Measurements from ENCODE around the gene CCDC138.

Gene CCDC138

DNA sequence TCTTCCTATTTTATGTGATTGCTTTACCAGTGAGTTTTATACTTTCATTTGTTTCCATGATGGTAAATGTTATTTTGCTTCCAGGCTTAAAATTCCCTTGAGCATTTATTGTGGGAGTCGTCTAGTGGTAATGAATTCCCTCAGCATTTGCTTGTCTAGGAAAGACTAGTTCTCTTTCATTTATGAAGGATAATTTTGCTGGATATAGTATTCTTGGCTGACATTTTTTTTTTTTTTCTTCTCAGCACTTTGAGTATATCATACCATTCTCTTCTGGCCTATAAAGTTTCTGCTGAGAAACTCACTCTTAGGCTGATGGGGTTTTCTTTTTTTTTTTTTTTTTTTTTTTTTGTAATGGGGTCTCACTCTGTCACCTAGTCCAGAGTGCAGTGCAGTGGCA lies 103.3 kb downstream of the CCDC138 start:
- H3K18ac ChIP-seq (ENCODE audit: low read length) = no peak overlapping the region
- no peak overlapping the region for H2AK5ac ChIP-seq (ENCODE audit: low read length)
- no peaks in the 10 kb centered on the region for H3K4me1 ChIP-seq (ENCODE audit: control insufficient read depth in 1 of 2, insufficient read depth in 2 of 2, low read length in 2 of 2)
- no CpG with 5 or more reads among the region's 1 CpG for WGBS (ENCODE audit: extremely low coverage, insufficient coverage, insufficient read length)
- no peak overlapping the region for H4K91ac ChIP-seq (ENCODE audit: low read depth, low read length)
- H2BK12ac ChIP-seq (ENCODE audit: low read length) = no peak overlapping the region
- H3K23ac ChIP-seq (ENCODE audit: low read length) = no peak overlapping the region
- no peak overlapping the region for H4K8ac ChIP-seq (ENCODE audit: low read depth, low read length)
- no peak overlapping the region for H3K4ac ChIP-seq (ENCODE audit: low read depth, low read length)
- no peak overlapping the region for H2BK120ac ChIP-seq (ENCODE audit: insufficient read depth, low read length, poor library complexity)
- H3K9me3 ChIP-seq (ENCODE audit: insufficient read depth, low read depth, low read length) = peaks cover 8% of the 10 kb centered on the region
- DNase-seq = no peak
- no peaks in the 10 kb centered on the region for H3K79me2 ChIP-seq (ENCODE audit: control insufficient read depth, insufficient read depth, low read length, poor library complexity)
- H3K27ac ChIP-seq (ENCODE audit: low read depth, low read length) = no peak overlapping the region
- H3K4me2 ChIP-seq (ENCODE audit: low read length) = no peak overlapping the region
- H3K36me3 ChIP-seq (ENCODE audit: control insufficient read depth in 1 of 2, insufficient read depth in 2 of 2, low read length in 2 of 2) = peaks cover 0 to 2% of the 10 kb centered on the region in 2 experiments
- no peak overlapping the region for H3K14ac ChIP-seq (ENCODE audit: low read length)
- no peak overlapping the region for H3K9ac ChIP-seq (ENCODE audit: low read length)
- no peaks in the 10 kb centered on the region for H3K79me1 ChIP-seq (ENCODE audit: low read length)
- no peak overlapping the region for H2AFZ ChIP-seq (ENCODE audit: insufficient read depth, low read length, poor library complexity)
- H3K27me3 ChIP-seq (ENCODE audit: insufficient read depth, low read length) = no peaks in the 10 kb centered on the region
- no peak overlapping the region for H4K12ac ChIP-seq (ENCODE audit: low read depth, low read length)
- H2BK5ac ChIP-seq (ENCODE audit: low read depth, low read length, poor library complexity) = no peak overlapping the region
- no peak overlapping the region for H3K4me3 ChIP-seq (ENCODE audit: low read depth, low read length)

DNA sequence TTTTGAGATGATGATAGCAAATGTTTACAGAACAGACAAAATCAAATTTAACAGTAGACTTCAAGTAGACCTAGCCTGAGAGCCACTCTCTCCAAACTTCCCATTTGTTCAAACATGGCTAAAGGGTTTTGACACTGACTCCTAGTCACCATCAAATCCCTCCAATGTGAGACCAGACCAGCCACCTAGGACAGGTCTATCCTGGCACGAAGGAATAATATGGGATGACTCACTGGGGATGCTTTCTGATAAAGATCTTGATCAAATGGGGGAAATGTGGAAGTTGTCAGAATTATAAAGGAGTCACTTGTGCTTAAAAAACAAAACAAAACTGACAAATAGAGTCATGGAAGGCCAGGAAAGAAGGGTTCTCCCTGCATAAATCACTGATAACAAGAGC lies 106.7 kb downstream of the CCDC138 start:
- no peak overlapping the region for H2BK120ac ChIP-seq (ENCODE audit: insufficient read depth, low read length, poor library complexity)
- no peak overlapping the region for H3K18ac ChIP-seq (ENCODE audit: low read length)
- H3K4me1 ChIP-seq (ENCODE audit: control insufficient read depth in 1 of 2, insufficient read depth in 2 of 2, low read length in 2 of 2) = no peaks in the 10 kb centered on the region
- H3K27ac ChIP-seq (ENCODE audit: low read depth, low read length) = no peak overlapping the region
- H3K79me2 ChIP-seq (ENCODE audit: control insufficient read depth, insufficient read depth, low read length, poor library complexity) = no peaks in the 10 kb centered on the region
- H3K79me1 ChIP-seq (ENCODE audit: low read length) = no peaks in the 10 kb centered on the region
- H3K4ac ChIP-seq (ENCODE audit: low read depth, low read length) = no peak overlapping the region
- H2BK12ac ChIP-seq (ENCODE audit: low read length) = no peak overlapping the region
- H2AK5ac ChIP-seq (ENCODE audit: low read length) = no peak overlapping the region
- peaks cover 0 to 2% of the 10 kb centered on the region in 2 experiments for H3K36me3 ChIP-seq (ENCODE audit: control insufficient read depth in 1 of 2, insufficient read depth in 2 of 2, low read length in 2 of 2)
- no peak overlapping the region for H3K4me3 ChIP-seq (ENCODE audit: low read depth, low read length)
- no peak for DNase-seq
- peaks cover 8% of the 10 kb centered on the region for H3K9me3 ChIP-seq (ENCODE audit: insufficient read depth, low read depth, low read length)
- WGBS (ENCODE audit: extremely low coverage, insufficient coverage, insufficient read length) = no CpG with 5 or more reads among the region's 1 CpG
- no peak overlapping the region for H3K4me2 ChIP-seq (ENCODE audit: low read length)
- no peaks in the 10 kb centered on the region for H3K27me3 ChIP-seq (ENCODE audit: insufficient read depth, low read length)
- H2BK5ac ChIP-seq (ENCODE audit: low read depth, low read length, poor library complexity) = no peak overlapping the region
- H3K9ac ChIP-seq (ENCODE audit: low read length) = no peak overlapping the region
- H2AFZ ChIP-seq (ENCODE audit: insufficient read depth, low read length, poor library complexity) = no peak overlapping the region
- H4K12ac ChIP-seq (ENCODE audit: low read depth, low read length) = no peak overlapping the region
- H3K14ac ChIP-seq (ENCODE audit: low read length) = no peak overlapping the region
- H4K91ac ChIP-seq (ENCODE audit: low read depth, low read length) = no peak overlapping the region
- H3K23ac ChIP-seq (ENCODE audit: low read length) = no peak overlapping the region
- no peak overlapping the region for H4K8ac ChIP-seq (ENCODE audit: low read depth, low read length)

- WGBS (ENCODE audit: extremely low coverage, insufficient coverage, insufficient read length) = no CpG with 5 or more reads among the region's 3 CpGs
Observed at GRCh38 chr2:108894766-108895165, 108.2 kb downstream of the CCDC138 start.

GRCh38 chr2:108895188-108895587 lies 108.6 kb downstream of the CCDC138 start:
- no peaks in the 10 kb centered on the region for H3K79me1 ChIP-seq (ENCODE audit: low read length)
- no peak overlapping the region for H4K12ac ChIP-seq (ENCODE audit: low read depth, low read length)
- H2BK5ac ChIP-seq (ENCODE audit: low read depth, low read length, poor library complexity) = no peak overlapping the region
- no peak overlapping the region for H2AFZ ChIP-seq (ENCODE audit: insufficient read depth, low read length, poor library complexity)
- no peak overlapping the region for H4K8ac ChIP-seq (ENCODE audit: low read depth, low read length)
- no peak overlapping the region for H4K91ac ChIP-seq (ENCODE audit: low read depth, low read length)
- H2BK120ac ChIP-seq (ENCODE audit: insufficient read depth, low read length, poor library complexity) = no peak overlapping the region
- H3K27me3 ChIP-seq (ENCODE audit: insufficient read depth, low read length) = no peaks in the 10 kb centered on the region
- H3K79me2 ChIP-seq (ENCODE audit: control insufficient read depth, insufficient read depth, low read length, poor library complexity) = no peaks in the 10 kb centered on the region
- no peak overlapping the region for H3K4ac ChIP-seq (ENCODE audit: low read depth, low read length)
- no CpG with 5 or more reads among the region's 2 CpGs for WGBS (ENCODE audit: extremely low coverage, insufficient coverage, insufficient read length)
- no peak overlapping the region for H3K14ac ChIP-seq (ENCODE audit: low read length)
- H3K4me2 ChIP-seq (ENCODE audit: low read length) = no peak overlapping the region
- H3K36me3 ChIP-seq (ENCODE audit: control insufficient read depth in 1 of 2, insufficient read depth in 2 of 2, low read length in 2 of 2) = peaks cover 0 to 2% of the 10 kb centered on the region in 2 experiments
- no peaks in the 10 kb centered on the region for H3K4me1 ChIP-seq (ENCODE audit: control insufficient read depth in 1 of 2, insufficient read depth in 2 of 2, low read length in 2 of 2)
- H2AK5ac ChIP-seq (ENCODE audit: low read length) = no peak overlapping the region
- peaks cover 7% of the 10 kb centered on the region for H3K9me3 ChIP-seq (ENCODE audit: insufficient read depth, low read depth, low read length)
- no peak overlapping the region for H2BK12ac ChIP-seq (ENCODE audit: low read length)
- DNase-seq = no peak
- no peak overlapping the region for H3K23ac ChIP-seq (ENCODE audit: low read length)
- H3K18ac ChIP-seq (ENCODE audit: low read length) = no peak overlapping the region
- no peak overlapping the region for H3K9ac ChIP-seq (ENCODE audit: low read length)
- H3K4me3 ChIP-seq (ENCODE audit: low read depth, low read length) = no peak overlapping the region
- no peak overlapping the region for H3K27ac ChIP-seq (ENCODE audit: low read depth, low read length)

More at GRCh38 chr2:108894766-108895165, 108.2 kb downstream of the CCDC138 start:
- Histone ChIP-seq H3K18ac (ENCODE audit: low read length) (no peak overlapping the region), H3K9ac (ENCODE audit: low read length) (no peak overlapping the region), H3K4me3 (ENCODE audit: low read depth, low read length) (no peak overlapping the region), H2BK12ac (ENCODE audit: low read length) (no peak overlapping the region), H2BK5ac (ENCODE audit: low read depth, low read length, poor library complexity) (no peak overlapping the region), H3K79me1 (ENCODE audit: low read length) (no peaks in the 10 kb centered on the region), H4K12ac (ENCODE audit: low read depth, low read length) (no peak overlapping the region), H4K8ac (ENCODE audit: low read depth, low read length) (no peak overlapping the region), H3K4ac (ENCODE audit: low read depth, low read length) (no peak overlapping the region), H3K27me3 (ENCODE audit: insufficient read depth, low read length) (no peaks in the 10 kb centered on the region), H3K14ac (ENCODE audit: low read length) (no peak overlapping the region), H4K91ac (ENCODE audit: low read depth, low read length) (no peak overlapping the region), H3K27ac (ENCODE audit: low read depth, low read length) (no peak overlapping the region), H2AFZ (ENCODE audit: insufficient read depth, low read length, poor library complexity) (no peak overlapping the region), H3K4me1 (ENCODE audit: control insufficient read depth in 1 of 2, insufficient read depth in 2 of 2, low read length in 2 of 2) (no peaks in the 10 kb centered on the region), H3K4me2 (ENCODE audit: low read length) (no peak overlapping the region), H3K79me2 (ENCODE audit: control insufficient read depth, insufficient read depth, low read length, poor library complexity) (no peaks in the 10 kb centered on the region), H3K9me3 (ENCODE audit: insufficient read depth, low read depth, low read length) (peaks cover 8% of the 10 kb centered on the region), H3K23ac (ENCODE audit: low read length) (no peak overlapping the region), H2BK120ac (ENCODE audit: insufficient read depth, low read length, poor library complexity) (no peak overlapping the region), H3K36me3 (ENCODE audit: control insufficient read depth in 1 of 2, insufficient read depth in 2 of 2, low read length in 2 of 2) (peaks cover 0 to 2% of the 10 kb centered on the region in 2 experiments), H2AK5ac (ENCODE audit: low read length) (no peak overlapping the region)
- DNase-seq = no peak
